Thyroid gland (tissue), 4 donors: ENCODE measurements around the gene UNC13C. TPM values are rescaled to one million over a fixed set of nuclear protein-coding genes. Genes with fewer than 3 reads are reported as not detected.

ENCODE experiments used
- DNase-seq, 2 donors: peaks; one replicate each; pipeline ENCODE4 v3.0.0-alpha.2; 2019
- H3K27ac ChIP-seq, 3 donors: fragments of 200-600 bp; sonication (generic); 1 replicate in 2 of 3; 2 replicates in 1 of 3; pipeline ENCODE4 v1.5.1; 2016 to 2019; ENCODE audit warnings: mild to moderate bottlenecking in 1 of 3, moderate library complexity in 1 of 3
- H3K27me3 ChIP-seq: fragments of 200-600 bp; sonication (generic); one replicate; pipeline ENCODE4 v1.5.1; 2019
- H3K36me3 ChIP-seq, 2 donors: fragments of 200-600 bp; sonication (generic); one replicate each; pipeline ENCODE4 v1.5.1; 2016 to 2019
- H3K4me1 ChIP-seq, 2 donors: fragments of 200-600 bp; sonication (generic); one replicate each; pipeline ENCODE4 v1.5.1; 2017 to 2019
- H3K4me3 ChIP-seq, 3 donors: fragments of 200-600 bp; sonication (generic); replicated peaks in 1 of 3; 1 replicate in 2 of 3; 2 replicates in 1 of 3; pipeline ENCODE4 v1.5.1; 2016; ENCODE audit warnings: mild to moderate bottlenecking in 1 of 3
- H3K9me3 ChIP-seq: fragments of 200-600 bp; sonication (generic); one replicate; pipeline ENCODE4 v1.5.1; 2017
- CTCF ChIP-seq, 6 experiments: fragments of 200-600 bp in 3 of 6; fragments of 450-650 bp in 3 of 6; sonication (generic) in 3 of 6; IDR thresholded peaks; one replicate each; pipeline ENCODE4 v1.5.1; 2016 to 2019; ENCODE audit warnings: antibody characterized with exemption in 6 of 6, mild to moderate bottlenecking in 2 of 6, inconsistent platforms in 1 of 6, moderate library complexity in 1 of 6
- POLR2A ChIP-seq, 2 donors: fragments of 450-650 bp; IDR thresholded peaks; one replicate each; pipeline ENCODE4 v1.6.1; 2017; ENCODE audit warnings: antibody characterized with exemption in 2 of 2, mild to moderate bottlenecking in 2 of 2, moderate library complexity in 1 of 2
- WGBS, 2 donors: methylation state at CpG; one replicate each; pipeline ENCODE4 v1.1.5; 2017; 5-methylcytosine and 5-hydroxymethylcytosine counted together
- intact Hi-C: fragments of 100-400 bp; cut with DNase I; formaldehyde crosslinking; loops from one replicate; pipeline ENCODE4 v1.15.1; 2023
- total RNA-seq, 4 donors: library from RNA; depleted of rRNA; stranded (reverse); fragments of >200 nt; gene quantifications; one replicate each; pipeline ENCODE4 v1.2.3, GENCODE V29; 2016

The UNC13C gene
- total RNA-seq, 4 donors from 2014 or later: 1.1 to 10.6 (median 7.5) TPM

- no peaks in the 10 kb centered on the region for H3K9me3 ChIP-seq
- 43 to 61% methylated on average over 3 of the region's 3 CpGs for WGBS, 2 donors
- no peak overlapping the region for H3K4me3 ChIP-seq
- no peak for DNase-seq
- intact Hi-C loops: no loop called here
- H3K36me3 ChIP-seq: no peaks in the 10 kb centered on the region
- peaks cover 0 to 4% of the 10 kb centered on the region in 2 donors for H3K4me1 ChIP-seq
- no peaks in the 10 kb centered on the region for H3K27me3 ChIP-seq
- TF ChIP-seq CTCF (IDR thresholded peaks at IDR 0.05) (no peak), POLR2A (IDR thresholded peaks at IDR 0.05) (no peak)
- no peak overlapping the region for H3K27ac ChIP-seq
These were observed 86.1 kb downstream of the UNC13C start for GRCh38 chr15:54064365-54064764.

GRCh38 chr15:54066403-54066802 is 88.2 kb downstream of the UNC13C start:
- H3K27me3 ChIP-seq: no peaks in the 10 kb centered on the region
- DNase-seq: no peak
- intact Hi-C loops: no loop called here
- H3K36me3 ChIP-seq: no peaks in the 10 kb centered on the region
- WGBS, 2 donors: 84 to 89% methylated on average over 3 of the region's 3 CpGs
- TF ChIP-seq CTCF (IDR thresholded peaks at IDR 0.05): no peak
- no peak for TF ChIP-seq POLR2A (IDR thresholded peaks at IDR 0.05)
- H3K4me3 ChIP-seq: no peak overlapping the region
- H3K27ac ChIP-seq: no peak overlapping the region
- H3K9me3 ChIP-seq: no peaks in the 10 kb centered on the region
- peaks cover 6 to 10% of the 10 kb centered on the region in 2 donors for H3K4me1 ChIP-seq

GRCh38 chr15:54082836-54083492 is 104.7 kb downstream of the UNC13C start:
- no peak for TF ChIP-seq POLR2A (IDR thresholded peaks at IDR 0.05)
- peak in 5 of 6 experiments; percentile 34 to 78 (median 58) for TF ChIP-seq CTCF (IDR thresholded peaks at IDR 0.05)
- 30 to 42% methylated on average over 6 to 7 of the region's 7 CpGs for WGBS, 2 donors
- intact Hi-C loops: no loop called here

GRCh38 chr15:54083501-54083900 is 105.3 kb downstream of the UNC13C start:
- no peak overlapping the region for H3K4me3 ChIP-seq
- H3K36me3 ChIP-seq: no peaks in the 10 kb centered on the region
- TF ChIP-seq POLR2A (IDR thresholded peaks at IDR 0.05) (no peak), CTCF (IDR thresholded peaks at IDR 0.05) (no peak)
- WGBS, 2 donors: 72 to 100% methylated on average over 3 to 4 of the region's 4 CpGs
- H3K4me1 ChIP-seq: no peaks in the 10 kb centered on the region
- no peaks in the 10 kb centered on the region for H3K9me3 ChIP-seq
- intact Hi-C loops: no loop called here
- no peaks in the 10 kb centered on the region for H3K27me3 ChIP-seq
- H3K27ac ChIP-seq: no peak overlapping the region
- no peak for DNase-seq

More at GRCh38 chr15:54082836-54083492, 104.7 kb downstream of the UNC13C start:
- no peak overlapping the region for H3K27ac ChIP-seq
- H3K36me3 ChIP-seq: no peaks in the 10 kb centered on the region
- H3K27me3 ChIP-seq: no peaks in the 10 kb centered on the region
- no peak overlapping the region for H3K4me3 ChIP-seq
- no peaks in the 10 kb centered on the region for H3K9me3 ChIP-seq
- H3K4me1 ChIP-seq: no peaks in the 10 kb centered on the region
- no peak for DNase-seq

- Histone ChIP-seq H3K27ac (no peak overlapping the region), H3K4me3 (no peak overlapping the region), H3K9me3 (no peaks in the 10 kb centered on the region), H3K4me1 (no peaks in the 10 kb centered on the region), H3K36me3 (no peaks in the 10 kb centered on the region), H3K27me3 (no peaks in the 10 kb centered on the region)
- intact Hi-C loops: no loop called here
- WGBS, 2 donors: 82 to 86% methylated on average over 7 of the region's 7 CpGs
- no peak for DNase-seq
- TF ChIP-seq CTCF (IDR thresholded peaks at IDR 0.05) (no peak), POLR2A (IDR thresholded peaks at IDR 0.05) (no peak)
These were observed 105.8 kb downstream of the UNC13C start for GRCh38 chr15:54083991-54084390.
